OCI-LY7 (cell line): ENCODE results near the gene JOSD1.

ENCODE experiments used
- CTCF ChIP-seq: fragments of 200-600 bp; sonication (generic); conservative IDR thresholded peaks from 2 replicates; pipeline ENCODE4 v1.5.1; 2014; ENCODE audit warnings: mild to moderate bottlenecking, antibody characterized with exemption, low read length, moderate library complexity, mixed read lengths
- EZH2phosphoT487 ChIP-seq: fragments of 200-600 bp; sonication (generic); IDR thresholded peaks from 2 replicates; pipeline ENCODE4 v1.6.1; 2018; ENCODE audit warnings: low read depth, borderline replicate concordance, mild to moderate bottlenecking, mixed run types, antibody characterized with exemption, low read length, moderate library complexity, mixed read lengths

GRCh38 chr22:38712486-38713207, 11.9 kb upstream of the JOSD1 start:
- TF ChIP-seq CTCF (no peak), EZH2phosphoT487 (no peak)
